ENCODE results near the gene FTSJ3. TPM values are rescaled to one million over a fixed set of nuclear protein-coding genes. Genes with fewer than 3 reads are reported as not detected.

Gene FTSJ3
- total and polyA plus RNA-seq, 2 of the 13 experiments (the other 11 are each of a cell fraction or from before 2014, with no cell fraction given), result 26.0 to 64.2 TPM

- TF ChIP-seq THRA (CRISPR knock-in tag; IDR thresholded peaks at IDR 0.05; ENCODE audit: borderline replicate concordance), result peak; percentile 11; the same call in 1 of the 2 replicates
- no peak for TF ChIP-seq ZNF552 (CRISPR knock-in tag; IDR thresholded peaks at IDR 0.05; ENCODE audit: borderline replicate concordance)
- no peak for TF ChIP-seq ATRX (CRISPR knock-in tag; IDR thresholded peaks at IDR 0.05; ENCODE audit: borderline replicate concordance)
- 0 out of 2 replicates have a peak, but pooled peaks have one; percentile 76 for TF ChIP-seq ZNF564 (CRISPR knock-in tag; IDR thresholded peaks at IDR 0.05)
- peak; percentile 37; the same call in 1 of the 2 replicates for TF ChIP-seq IRX3 (CRISPR knock-in tag; IDR thresholded peaks at IDR 0.05; ENCODE audit: borderline replicate concordance, low read depth)
- 0 out of 2 replicates have a peak, but pooled peaks have one; percentile 54 for TF ChIP-seq ZNF138 (CRISPR knock-in tag; IDR thresholded peaks at IDR 0.05; ENCODE audit: low read depth)
- TF ChIP-seq ISX (CRISPR knock-in tag; conservative IDR thresholded peaks at IDR 0.05), result peak; percentile 48; the same call in 1 of the 2 replicates
- TF ChIP-seq XBP1 (CRISPR knock-in tag; IDR thresholded peaks at IDR 0.05), result 0 out of 2 replicates have a peak, but pooled peaks have one; percentile 19
- 0 out of 2 replicates have a peak, but pooled peaks have one; percentile 13 for TF ChIP-seq ZNF891 (CRISPR knock-in tag; IDR thresholded peaks at IDR 0.05)
- TF ChIP-seq MTERF4 (CRISPR knock-in tag; IDR thresholded peaks at IDR 0.05), result peak; percentile 86
- TF ChIP-seq ZBTB14 (CRISPR knock-in tag; IDR thresholded peaks at IDR 0.05), result no peak
- TF ChIP-seq AHDC1 (CRISPR knock-in tag; IDR thresholded peaks at IDR 0.05; ENCODE audit: borderline replicate concordance), result no peak
- TF ChIP-seq, protein P1, sequence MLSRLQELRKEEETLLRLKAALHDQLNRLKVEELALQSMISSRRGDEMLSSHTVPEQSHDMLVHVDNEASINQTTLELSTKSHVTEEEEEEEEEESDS (CRISPR knock-in tag; IDR thresholded peaks at IDR 0.05; ENCODE audit: borderline replicate concordance), result no peak; the same call in 1 of the 2 replicates
- TF ChIP-seq BATF2 (CRISPR knock-in tag; IDR thresholded peaks at IDR 0.05), result 0 out of 2 replicates have a peak, but pooled peaks have one; percentile 21
- TF ChIP-seq TEAD2 (CRISPR knock-in tag; IDR thresholded peaks at IDR 0.05), result 0 out of 2 replicates have a peak, but pooled peaks have one; percentile 78
- TF ChIP-seq KDM5A (IDR thresholded peaks at IDR 0.05; ENCODE audit: borderline replicate concordance, low read length), result 0 out of 2 replicates have a peak, but pooled peaks have one; percentile 33
- peak; percentile 25 for TF ChIP-seq POLR2G (IDR thresholded peaks at IDR 0.05; ENCODE audit: low read depth, low read length)
Observed at GRCh38 chr17:63774141-63774968, 53.1 kb downstream of the FTSJ3 start, which contains the start of gene DDX42 (continued).

Measured in HepG2 (cell line).